Gastrocnemius medialis (tissue), 4 donors: ENCODE data around the gene NAA35. TPM values are rescaled to one million over a fixed set of nuclear protein-coding genes. Genes with fewer than 3 reads are reported as not detected.
"Not testable (repeated sequence)": the region's sequence is repeated elsewhere in the genome, so short reads cannot be mapped to it uniquely, and the experiment has no call there.

Experiments used
- ATAC-seq, 2 donors: fragments of 150-250 bp; one replicate each; pipeline ENCODE4 v1.9.1; 2016
- DNase-seq, 2 donors: peaks; one replicate each; pipeline ENCODE4 v3.0.0-alpha.2; 2019
- H3K27ac ChIP-seq, 4 donors: fragments of 200-600 bp; sonication (generic); 1 replicate in 1 of 4; 2 replicates in 3 of 4; pipeline ENCODE4 v1.5.1; 2016 to 2018; ENCODE audit warnings: mild to moderate bottlenecking in 2 of 4, moderate library complexity in 1 of 4
- H3K27me3 ChIP-seq, 3 donors: fragments of 200-600 bp; sonication (generic) in 2 of 3; 1 replicate in 1 of 3; 2 replicates in 2 of 3; pipeline versions ENCODE4 v1.5.1 to v1.6.0; 2016 to 2019; ENCODE audit warnings: mild to moderate bottlenecking in 1 of 3, moderate library complexity in 1 of 3
- H3K36me3 ChIP-seq, 2 donors: fragments of 200-600 bp; sonication (generic) in 1 of 2; one replicate each; pipeline ENCODE4 v1.5.1; 2017 to 2018
- H3K4me1 ChIP-seq, 2 donors: fragments of 200-600 bp; sonication (generic) in 1 of 2; one replicate each; pipeline ENCODE4 v1.5.1; 2016 to 2017; ENCODE audit warnings: mild to moderate bottlenecking in 2 of 2
- H3K4me3 ChIP-seq, 4 donors: fragments of 200-600 bp; sonication (generic) in 3 of 4; 1 replicate in 1 of 4; 2 replicates in 3 of 4; pipeline ENCODE4 v1.5.1; 2016 to 2019; ENCODE audit warnings: mild to moderate bottlenecking in 2 of 4
- H3K9me3 ChIP-seq, 3 donors: fragments of 200-600 bp; sonication (generic) in 2 of 3; 1 replicate in 1 of 3; 2 replicates in 2 of 3; pipeline ENCODE4 v1.5.1; 2016 to 2019
- CTCF ChIP-seq, 5 experiments: fragments of 450-650 bp in 3 of 5; fragments of 200-600 bp in 2 of 5; sonication (generic) in 2 of 5; IDR thresholded peaks in 4 of 5; conservative IDR thresholded peaks in 1 of 5; 1 replicate in 4 of 5; 2 replicates in 1 of 5; pipeline ENCODE4 v1.5.1; 2016 to 2019; ENCODE audit warnings: antibody characterized with exemption in 5 of 5, mild to moderate bottlenecking in 3 of 5, moderate library complexity in 3 of 5
- POLR2A ChIP-seq, 2 donors: fragments of 450-650 bp; IDR thresholded peaks; one replicate each; pipeline ENCODE4 v1.6.1; 2017; ENCODE audit warnings: antibody characterized with exemption in 2 of 2, mild to moderate bottlenecking in 2 of 2, moderate library complexity in 2 of 2
- in situ Hi-C, 4 donors: fragments of 200-750 bp; cut with MboI; loops; one replicate each; pipeline versions ENCODE4 v1.15.0 to v1.8.0; 2017; ENCODE audit warnings: low sequenced_read_pairs in 4 of 4
- intact Hi-C: fragments of 100-400 bp; cut with DNase I; formaldehyde crosslinking; loops from one replicate; pipeline ENCODE4 v1.15.1; 2023; ENCODE audit warnings: low total_unique reads
- total RNA-seq, 4 donors: library from RNA; depleted of rRNA; stranded (reverse); fragments of >200 nt; gene quantifications; one replicate each; pipeline versions ENCODE4 v1.1.0 to v1.2.3, GENCODE V29; 2016

NAA35 gene
- total RNA-seq, 4 donors from 2014 or later, result 22.7 to 26.9 (median 24.5) TPM

- Histone ChIP-seq H3K4me1 (no peaks in the 10 kb centered on the region), H3K27me3 (no peaks in the 10 kb centered on the region), H3K36me3 (no peaks in the 10 kb centered on the region), H3K4me3 (no peak overlapping the region), H3K9me3 (no peaks in the 10 kb centered on the region), H3K27ac (no peak overlapping the region)
- ATAC-seq (no peak), DNase-seq (no peak)
- no peak for TF ChIP-seq CTCF (IDR thresholded peaks at IDR 0.05 in 4 of 5, conservative IDR thresholded peaks at IDR 0.05 in 1 of 5)
- TF ChIP-seq POLR2A (IDR thresholded peaks at IDR 0.05), result no peak
- in situ Hi-C loops, result no loop called here
- intact Hi-C loops, result no loop called here
Observed at GRCh38 chr9:86045654-86046053, 104.7 kb downstream of the NAA35 start.

GRCh38 chr9:86046071-86046636 is 105.2 kb downstream of the NAA35 start:
- no peak for DNase-seq
- TF ChIP-seq CTCF (IDR thresholded peaks at IDR 0.05 in 4 of 5, conservative IDR thresholded peaks at IDR 0.05 in 1 of 5) (no peak), POLR2A (IDR thresholded peaks at IDR 0.05) (no peak)
- H3K36me3 ChIP-seq, result no peaks in the 10 kb centered on the region
- ATAC-seq, result no peak
- H3K27me3 ChIP-seq, result no peaks in the 10 kb centered on the region
- no peak overlapping the region for H3K27ac ChIP-seq
- no peaks in the 10 kb centered on the region for H3K9me3 ChIP-seq
- intact Hi-C loops (no loop called here), in situ Hi-C loops (no loop called here)
- H3K4me3 ChIP-seq, result no peak overlapping the region
- no peaks in the 10 kb centered on the region for H3K4me1 ChIP-seq

- DNase-seq, result no peak
- no peak overlapping the region for H3K27ac ChIP-seq
- intact Hi-C loops (no loop called here), in situ Hi-C loops (no loop called here)
- TF ChIP-seq POLR2A (IDR thresholded peaks at IDR 0.05) (no peak), CTCF (IDR thresholded peaks at IDR 0.05 in 4 of 5, conservative IDR thresholded peaks at IDR 0.05 in 1 of 5) (no peak)
- no peaks in the 10 kb centered on the region for H3K4me1 ChIP-seq
- no peaks in the 10 kb centered on the region for H3K27me3 ChIP-seq
- no peaks in the 10 kb centered on the region for H3K9me3 ChIP-seq
- no peak for ATAC-seq
- H3K36me3 ChIP-seq, result no peaks in the 10 kb centered on the region
- no peak overlapping the region for H3K4me3 ChIP-seq
Observed at GRCh38 chr9:86046930-86047341, 106.0 kb downstream of the NAA35 start.

- Histone ChIP-seq H3K4me3 (no peak overlapping the region), H3K9me3 (no peaks in the 10 kb centered on the region), H3K27me3 (no peaks in the 10 kb centered on the region), H3K4me1 (no peaks in the 10 kb centered on the region), H3K27ac (no peak overlapping the region), H3K36me3 (no peaks in the 10 kb centered on the region)
- DNase-seq, result no peak
- intact Hi-C loops (no loop called here), in situ Hi-C loops (no loop called here)
- TF ChIP-seq POLR2A (IDR thresholded peaks at IDR 0.05), result no peak
- TF ChIP-seq CTCF (IDR thresholded peaks at IDR 0.05 in 4 of 5, conservative IDR thresholded peaks at IDR 0.05 in 1 of 5), result no peak
- ATAC-seq, result no peak
Observed at GRCh38 chr9:86047361-86047760, 106.4 kb downstream of the NAA35 start.

GRCh38 chr9:86048018-86048742 is 107.2 kb downstream of the NAA35 start:
- H3K27ac ChIP-seq, ATAC-seq, H3K4me3 ChIP-seq, H3K9me3 ChIP-seq, H3K4me1 ChIP-seq, intact Hi-C loops, H3K36me3 ChIP-seq, H3K27me3 ChIP-seq, DNase-seq, in situ Hi-C loops: not testable (repeated sequence)
